Hematopoietic multipotent progenitor cell treated with erythropoietin and hydrocortisone succinate and interleukin-3 and kit ligand, for 15 days (in vitro differentiated cells): ENCODE data around the gene XRCC4.
"Not testable (repeated sequence)": the region's sequence is repeated elsewhere in the genome, so short reads cannot be mapped to it uniquely, and the experiment has no call there.

Source experiments
- DNase-seq: peaks from one replicate; pipeline ENCODE4 v3.0.0-alpha.2; 2015; ENCODE audit warnings: low spot score

The XRCC4 gene

GRCh38 chr5:83118471-83118870, 41.1 kb downstream of the XRCC4 start:
- no peak for DNase-seq

GRCh38 chr5:83118976-83119375, 41.6 kb downstream of the XRCC4 start:
- DNase-seq = no peak

GRCh38 chr5:83124593-83124992, 47.2 kb downstream of the XRCC4 start:
- no peak for DNase-seq

- DNase-seq = no peak
Observed at GRCh38 chr5:83125560-83125959, 48.2 kb downstream of the XRCC4 start.

- DNase-seq = no peak
Observed at GRCh38 chr5:83126501-83126900, 49.2 kb downstream of the XRCC4 start.

- no peak for DNase-seq
Observed at GRCh38 chr5:83133797-83134196, 56.5 kb downstream of the XRCC4 start.

GRCh38 chr5:83142526-83142925, 65.2 kb downstream of the XRCC4 start:
- no peak for DNase-seq

- no peak for DNase-seq
Observed at GRCh38 chr5:83145241-83145640, 67.9 kb downstream of the XRCC4 start.

GRCh38 chr5:83145882-83146331, 68.6 kb downstream of the XRCC4 start:
- no peak for DNase-seq

- DNase-seq = no peak
Observed at GRCh38 chr5:83146441-83146840, 69.1 kb downstream of the XRCC4 start.

- DNase-seq = no peak
Observed at GRCh38 chr5:83147593-83147992, 70.2 kb downstream of the XRCC4 start.

- DNase-seq = no peak
Observed at GRCh38 chr5:83148370-83148769, 71.0 kb downstream of the XRCC4 start.

GRCh38 chr5:83149671-83150070, 72.3 kb downstream of the XRCC4 start:
- no peak for DNase-seq

GRCh38 chr5:83151821-83152220, 74.5 kb downstream of the XRCC4 start:
- no peak for DNase-seq

- DNase-seq = not testable (repeated sequence)
Observed at GRCh38 chr5:83152996-83153395, 75.6 kb downstream of the XRCC4 start.

- DNase-seq = no peak
Observed at GRCh38 chr5:83156001-83156400, 78.7 kb downstream of the XRCC4 start.

GRCh38 chr5:83157163-83157562, 79.8 kb downstream of the XRCC4 start:
- no peak for DNase-seq

- no peak for DNase-seq
Observed at GRCh38 chr5:83162601-83163000, 85.3 kb downstream of the XRCC4 start.

- no peak for DNase-seq
Observed at GRCh38 chr5:83167538-83167937, 90.2 kb downstream of the XRCC4 start.

GRCh38 chr5:83169571-83170337, 92.4 kb downstream of the XRCC4 start:
- no peak for DNase-seq

- DNase-seq = no peak
Observed at GRCh38 chr5:83172011-83172410, 94.7 kb downstream of the XRCC4 start.

GRCh38 chr5:83172655-83173054, 95.3 kb downstream of the XRCC4 start:
- no peak for DNase-seq

GRCh38 chr5:83173826-83174225, 96.5 kb downstream of the XRCC4 start:
- no peak for DNase-seq

- no peak for DNase-seq
Observed at GRCh38 chr5:83177803-83178202, 100.5 kb downstream of the XRCC4 start.
